CD4-positive, alpha-beta T cell treated with Interleukin-17A for 4 hours (primary cell): ENCODE data around the gene PRTFDC1.
"Not testable (repeated sequence)": the region's sequence is repeated elsewhere in the genome, so short reads cannot be mapped to it uniquely, and the experiment has no call there.

Experiments
- DNase-seq: peaks from one replicate; pipeline ENCODE4 v3.0.0-alpha.2; 2020; ENCODE audit warnings: mixed read lengths

Gene PRTFDC1

GRCh38 chr10:24929056-24929544, 23.3 kb downstream of the PRTFDC1 start:
- no peak for DNase-seq

- peak; percentile 26 for DNase-seq
Measured at GRCh38 chr10:24928163-24928562, 24.2 kb downstream of the PRTFDC1 start.

GRCh38 chr10:24926557-24926956, 25.8 kb downstream of the PRTFDC1 start:
- DNase-seq: no peak

- DNase-seq: no peak
Measured at GRCh38 chr10:24925799-24926198, 26.6 kb downstream of the PRTFDC1 start.

- DNase-seq: not testable (repeated sequence)
Measured at GRCh38 chr10:24924483-24924882, 27.9 kb downstream of the PRTFDC1 start.

GRCh38 chr10:24922222-24922868, 30.1 kb downstream of the PRTFDC1 start:
- not testable (repeated sequence) for DNase-seq

GRCh38 chr10:24920907-24921881, 31.2 kb downstream of the PRTFDC1 start:
- DNase-seq: peak; percentile 44

GRCh38 chr10:24920192-24920591, 32.2 kb downstream of the PRTFDC1 start:
- DNase-seq: not testable (repeated sequence)

- not testable (repeated sequence) for DNase-seq
Measured at GRCh38 chr10:24919629-24920028, 32.8 kb downstream of the PRTFDC1 start.

- no peak for DNase-seq
Measured at GRCh38 chr10:24917979-24918378, 34.4 kb downstream of the PRTFDC1 start.

GRCh38 chr10:24917493-24917892, 34.9 kb downstream of the PRTFDC1 start:
- no peak for DNase-seq

- DNase-seq: peak; percentile 14
Measured at GRCh38 chr10:24916365-24916764, 36.0 kb downstream of the PRTFDC1 start.

- DNase-seq: no peak
Measured at GRCh38 chr10:24915304-24915703, 37.1 kb downstream of the PRTFDC1 start.

- no peak for DNase-seq
Measured at GRCh38 chr10:24914148-24914547, 38.3 kb downstream of the PRTFDC1 start.

GRCh38 chr10:24912215-24912614, 40.2 kb downstream of the PRTFDC1 start:
- no peak for DNase-seq

- DNase-seq: no peak
Measured at GRCh38 chr10:24911029-24911428, 41.4 kb downstream of the PRTFDC1 start.

GRCh38 chr10:24910574-24910973, 41.8 kb downstream of the PRTFDC1 start:
- no peak for DNase-seq

- no peak for DNase-seq
Measured at GRCh38 chr10:24908793-24909423, 43.5 kb downstream of the PRTFDC1 start.

GRCh38 chr10:24907956-24908355, 44.5 kb downstream of the PRTFDC1 start:
- no peak for DNase-seq

GRCh38 chr10:24906372-24906771, 46.0 kb downstream of the PRTFDC1 start:
- no peak for DNase-seq

GRCh38 chr10:24904824-24905223, 47.6 kb downstream of the PRTFDC1 start:
- DNase-seq: no peak

- no peak for DNase-seq
Measured at GRCh38 chr10:24902400-24902728, 50.0 kb downstream of the PRTFDC1 start.

GRCh38 chr10:24901686-24902399, 50.6 kb downstream of the PRTFDC1 start:
- no peak for DNase-seq
